Stimulated activated CD8-positive, alpha-beta memory T cell treated with anti-CD3 and anti-CD28 coated beads, Interleukin-2, amount 100 ng/mL, for 1 hour (primary cell): ENCODE data around the gene FOLH1.
"Not testable (repeated sequence)": the region's sequence is repeated elsewhere in the genome, so short reads cannot be mapped to it uniquely, and the experiment has no call there.

Experiments used
- DNase-seq, 2 donors: peaks; one replicate each; pipeline ENCODE4 v3.0.0-alpha.2; 2020; ENCODE audit warnings: low read depth in 2 of 2

Gene FOLH1

GRCh38 chr11:49177936-49178335 is 30.5 kb downstream of the FOLH1 start:
- not testable (repeated sequence) for DNase-seq

- not testable (repeated sequence) for DNase-seq
Observed at GRCh38 chr11:49175378-49175777, 33.0 kb downstream of the FOLH1 start.

GRCh38 chr11:49174691-49175366 is 33.6 kb downstream of the FOLH1 start:
- DNase-seq: not testable (repeated sequence)

- DNase-seq: not testable (repeated sequence)
Observed at GRCh38 chr11:49171613-49172012, 36.8 kb downstream of the FOLH1 start.

- DNase-seq: not testable (repeated sequence)
Observed at GRCh38 chr11:49169579-49169978, 38.8 kb downstream of the FOLH1 start.

GRCh38 chr11:49168992-49169391 is 39.4 kb downstream of the FOLH1 start:
- not testable (repeated sequence) for DNase-seq

GRCh38 chr11:49151211-49151610 is 57.2 kb downstream of the FOLH1 start:
- DNase-seq: no peak

- DNase-seq: not testable (repeated sequence)
Observed at GRCh38 chr11:49102356-49102755, 106.0 kb downstream of the FOLH1 start.
